HG03342 (cell line): ENCODE measurements around the gene CCT5.

Experiments used
- ATAC-seq: cut with Tn5 transposase; IDR thresholded peaks from one replicate; pipeline ENCODE4 v1.9.1; 2021; ENCODE audit warnings: mild to moderate bottlenecking, moderate library complexity; ENCODE audit not compliant: unreplicated experiment

The CCT5 gene

DNA sequence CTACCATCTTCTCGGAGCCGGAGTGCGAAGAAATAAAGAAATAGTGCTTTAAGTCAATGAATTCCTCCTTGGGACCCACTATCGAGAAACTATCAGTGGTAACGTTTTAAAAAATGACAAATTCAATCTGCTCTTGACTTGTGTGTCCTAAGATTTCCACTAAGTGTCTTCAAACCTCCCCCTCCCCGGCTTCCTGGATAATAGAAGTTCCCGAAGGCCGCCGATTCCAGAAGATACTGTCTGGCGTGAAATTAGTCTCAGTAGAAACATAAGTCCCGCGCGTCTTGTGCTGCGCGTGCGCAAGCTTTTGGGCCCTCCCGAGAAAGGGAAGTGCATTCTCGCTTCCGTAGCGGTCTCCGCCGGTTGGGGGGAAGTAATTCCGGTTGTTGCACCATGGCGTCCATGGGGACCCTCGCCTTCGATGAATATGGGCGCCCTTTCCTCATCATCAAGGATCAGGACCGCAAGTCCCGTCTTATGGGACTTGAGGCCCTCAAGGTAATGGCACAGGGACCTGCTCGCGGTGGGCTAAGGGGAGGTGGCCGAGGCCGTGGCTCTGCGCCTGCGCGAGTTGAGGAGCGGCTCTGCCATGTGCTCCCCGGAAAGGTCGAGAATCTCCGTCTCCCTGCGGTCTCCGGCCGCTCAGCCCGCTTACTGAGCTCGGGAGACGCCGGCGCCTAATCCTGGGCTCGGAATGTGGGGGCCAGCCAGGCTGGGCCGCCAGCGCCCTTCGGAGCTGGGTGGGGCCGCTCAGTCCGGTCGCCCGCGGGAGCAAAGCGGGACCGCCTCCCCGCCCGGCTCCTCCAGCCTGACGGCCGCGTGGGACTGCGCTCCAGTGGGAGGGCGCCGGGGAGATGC is at the start of gene CCT5:
Gene CCT5, plus strand, starts transcription at position 333 of the 858 bp plus-strand sequence. Its CDS starts 61 bp downstream, at position 394.
- ATAC-seq, result peak; percentile 80

DNA sequence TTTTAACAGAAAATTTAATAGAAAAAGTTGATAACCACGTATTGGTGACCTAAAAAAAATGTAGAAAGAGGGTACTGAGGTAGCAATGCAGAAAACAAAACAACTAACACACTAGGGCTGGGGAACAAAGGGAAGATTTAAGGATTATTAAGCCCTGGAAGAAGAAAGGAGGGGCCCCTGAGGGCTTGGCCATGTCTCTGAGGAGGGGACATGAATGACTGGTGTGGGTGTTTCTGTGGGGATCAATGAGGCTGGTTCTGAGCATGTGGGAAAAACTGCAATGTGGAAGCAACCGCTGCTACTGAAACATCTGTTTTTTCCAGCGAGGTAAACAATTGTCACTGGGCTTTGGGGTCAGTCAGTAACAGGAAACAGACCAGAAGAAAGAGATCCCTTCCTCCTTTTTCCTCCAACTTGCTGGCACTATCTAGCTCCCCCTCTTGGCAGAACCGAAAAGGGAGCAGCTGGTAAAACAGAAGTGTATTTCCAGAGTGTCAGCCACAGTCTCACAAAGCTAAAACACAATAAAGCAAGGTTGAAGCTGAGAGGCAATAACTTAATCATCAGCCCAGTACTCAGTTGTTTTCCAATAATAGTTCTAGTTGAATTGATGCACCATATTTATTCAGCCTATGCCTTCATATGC is 48.7 kb upstream of the CCT5 start:
- no peak for ATAC-seq

DNA sequence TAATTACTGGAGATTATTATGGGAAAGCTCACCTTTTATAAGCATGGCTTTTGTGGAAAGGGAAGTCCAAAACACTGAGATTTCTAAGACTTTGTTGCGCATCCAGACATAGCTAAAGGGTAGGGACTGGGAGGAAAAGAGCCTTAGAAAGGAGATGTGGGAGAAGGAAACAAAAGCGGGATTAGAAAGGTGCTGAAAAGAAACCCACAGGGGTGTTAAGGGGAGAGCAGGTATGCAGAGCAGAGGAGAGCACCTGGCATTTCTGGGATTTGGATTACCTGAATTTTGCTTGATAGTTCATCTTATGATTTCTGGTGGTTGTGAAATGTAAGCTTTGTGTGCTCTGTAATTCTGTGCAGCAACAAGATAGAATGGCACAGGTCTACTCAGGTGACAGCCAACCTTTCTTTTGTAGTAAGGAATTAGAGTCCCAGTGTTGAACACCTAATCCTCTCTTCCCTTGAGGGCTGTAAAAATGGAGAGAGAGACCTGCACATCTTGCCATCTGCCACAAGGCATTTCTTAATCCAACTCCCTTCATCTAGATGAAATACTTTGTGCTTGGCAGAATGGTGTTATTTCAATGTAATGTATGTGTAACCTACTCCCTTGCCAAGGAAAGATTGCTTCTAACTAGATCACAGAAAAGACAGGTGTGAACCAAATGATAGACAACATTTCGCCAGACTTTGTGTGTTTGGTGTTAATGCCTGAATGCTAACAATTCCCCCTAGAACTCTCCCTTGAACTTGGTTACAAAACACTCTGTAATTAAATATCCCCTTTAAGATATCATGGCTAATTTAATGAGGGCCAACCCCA is 47.8 kb upstream of the CCT5 start:
- ATAC-seq, result no peak

DNA sequence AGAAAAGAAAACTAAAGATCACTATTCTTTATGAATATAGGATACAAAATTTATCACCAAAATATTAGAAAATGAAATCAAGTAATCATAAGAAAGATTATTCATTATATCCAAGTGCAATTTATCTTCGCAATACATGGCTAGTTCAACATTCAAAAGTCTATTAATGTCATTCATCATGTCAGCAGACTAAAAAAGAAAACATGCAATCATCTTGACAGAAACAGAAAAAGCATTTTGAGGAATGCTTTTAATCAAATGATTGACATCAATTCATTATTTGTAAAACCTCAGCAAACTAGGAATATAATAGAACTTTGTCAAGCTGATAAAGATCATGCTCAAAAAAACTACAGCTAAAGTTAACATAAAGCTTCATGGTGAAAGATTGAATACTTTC is 41.1 kb upstream of the CCT5 start:
- ATAC-seq, result no peak

DNA sequence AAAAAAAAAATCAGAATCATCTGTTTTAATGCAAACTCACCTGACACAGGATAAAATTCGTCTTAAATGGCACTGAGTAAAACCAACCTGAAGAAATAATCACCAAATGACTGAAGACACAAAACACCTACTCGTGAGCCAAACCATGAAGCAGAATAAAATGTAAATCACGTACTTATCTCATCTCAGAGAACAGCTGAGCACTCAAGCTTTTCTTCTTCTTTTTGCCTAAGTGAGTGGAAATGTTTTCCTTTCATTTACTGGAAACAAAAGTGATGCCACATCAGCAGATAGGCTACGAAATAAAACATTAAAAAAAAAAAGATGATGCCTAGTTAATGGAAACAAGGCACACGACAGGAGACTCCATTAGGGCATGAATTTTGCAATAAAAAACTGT is 36.8 kb upstream of the CCT5 start:
- ATAC-seq, result no peak

DNA sequence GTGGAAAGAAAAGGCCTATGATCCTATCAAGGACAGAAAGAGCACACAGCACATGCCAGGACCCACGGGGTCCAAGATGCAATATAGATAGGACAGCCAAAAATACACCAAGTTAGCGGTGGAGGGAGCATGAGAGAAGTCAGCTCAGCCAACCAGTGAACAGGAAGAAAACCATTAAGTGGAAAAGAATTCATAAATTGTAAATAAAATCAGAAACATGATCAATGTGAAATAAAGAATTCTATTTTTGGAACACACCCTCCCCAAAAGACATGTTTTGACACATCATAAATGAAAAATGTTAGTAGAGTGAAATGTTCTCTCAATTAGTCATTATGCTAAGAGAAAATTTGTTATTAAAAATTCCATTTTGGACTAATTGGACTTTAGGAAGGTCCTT is 36.0 kb upstream of the CCT5 start:
- no peak for ATAC-seq

DNA sequence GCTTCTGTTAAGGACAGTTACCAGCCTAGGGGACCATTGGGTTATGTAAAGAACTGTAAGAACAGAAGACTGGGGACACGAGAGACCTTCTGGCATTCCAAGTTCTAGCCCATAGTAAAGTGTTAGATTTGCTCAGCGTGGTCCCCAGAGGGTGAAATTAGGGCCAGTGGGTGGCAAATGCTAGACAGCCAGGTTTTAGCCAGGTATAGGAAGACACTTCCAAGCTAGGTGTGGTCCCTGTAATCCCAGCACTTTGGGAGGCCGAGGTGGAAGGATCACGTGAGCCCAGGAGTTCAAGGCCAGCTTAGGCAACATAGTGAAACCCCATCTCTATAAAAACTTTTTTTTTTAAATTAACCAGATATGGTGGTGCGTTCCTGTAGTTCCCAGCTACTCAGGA is 34.7 kb upstream of the CCT5 start:
- ATAC-seq, result no peak

DNA sequence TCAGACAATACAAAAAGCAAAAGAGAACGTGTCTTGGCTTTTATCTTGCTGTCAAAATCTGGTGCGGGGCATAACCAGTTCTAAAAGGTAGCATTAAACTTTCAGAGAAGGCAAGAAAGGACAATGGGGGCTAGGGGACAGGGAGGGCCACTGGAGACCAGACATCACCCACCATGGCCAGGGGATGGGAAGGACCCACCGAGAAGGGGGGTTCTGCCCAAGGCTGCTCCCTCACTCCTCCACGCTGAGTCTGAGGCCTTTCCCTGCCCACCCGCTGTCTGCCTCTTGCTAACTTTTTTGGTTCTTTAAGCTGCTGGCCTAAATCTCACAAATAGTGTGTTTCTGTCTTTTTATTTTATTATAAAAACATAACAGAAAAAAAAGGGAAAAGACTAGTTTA is 34.0 kb upstream of the CCT5 start:
- no peak for ATAC-seq

DNA sequence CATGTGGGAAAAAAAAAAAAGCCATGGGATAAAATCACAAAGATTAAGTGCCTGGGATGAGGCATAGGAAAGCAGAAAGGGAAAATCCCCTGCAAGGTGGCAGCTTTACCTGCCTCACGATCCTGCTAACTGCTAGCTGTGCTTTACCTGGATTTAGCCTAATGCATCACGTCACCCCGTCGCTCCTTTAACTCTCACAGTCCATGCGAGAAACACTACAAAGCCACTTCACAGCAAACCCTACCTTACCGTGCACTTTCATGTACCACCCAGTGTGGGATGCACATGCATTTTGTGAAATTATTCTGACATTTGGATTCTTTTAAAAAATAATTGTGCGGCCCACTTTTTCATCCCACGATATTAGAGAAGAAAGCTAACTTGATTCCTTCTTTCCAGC is 31.4 kb upstream of the CCT5 start:
- no peak for ATAC-seq

DNA sequence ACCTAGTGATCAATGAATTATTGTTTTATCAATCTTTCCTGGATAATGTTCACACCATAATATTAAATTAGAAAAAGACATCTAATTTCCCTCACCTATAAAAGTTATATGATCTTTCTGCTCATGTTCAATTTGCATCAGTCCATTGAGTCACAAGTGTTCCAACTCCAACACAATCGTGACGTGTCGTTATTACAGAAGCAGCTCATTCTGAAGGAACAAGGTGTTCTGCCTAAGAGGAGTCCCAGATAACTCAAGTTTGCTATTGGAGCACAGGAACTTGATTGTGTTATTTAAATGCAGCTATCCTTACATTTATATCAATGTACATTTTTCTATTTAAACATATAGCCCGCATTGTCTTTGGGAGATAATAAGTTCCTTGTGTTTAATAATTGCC is 31.0 kb upstream of the CCT5 start:
- ATAC-seq, result no peak

DNA sequence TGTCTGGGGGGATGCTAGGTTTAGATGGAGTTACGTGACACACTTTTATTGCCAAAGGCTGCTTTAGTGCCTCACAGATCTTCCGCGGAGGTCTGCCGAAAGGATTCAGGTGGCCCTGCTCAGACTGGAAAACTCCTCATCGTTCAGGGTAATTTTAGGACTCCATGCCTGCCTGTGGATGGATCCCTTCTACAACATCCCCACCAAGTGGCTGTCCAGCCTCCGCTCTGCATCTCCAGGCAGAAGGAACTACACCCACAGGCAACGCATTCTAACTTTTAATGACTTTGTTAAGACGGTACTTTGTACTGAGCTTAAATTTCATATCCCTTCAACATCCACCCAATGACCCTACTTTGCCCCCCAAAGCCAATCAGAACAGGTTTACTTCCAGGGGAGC is 29.8 kb upstream of the CCT5 start:
- ATAC-seq, result no peak

DNA sequence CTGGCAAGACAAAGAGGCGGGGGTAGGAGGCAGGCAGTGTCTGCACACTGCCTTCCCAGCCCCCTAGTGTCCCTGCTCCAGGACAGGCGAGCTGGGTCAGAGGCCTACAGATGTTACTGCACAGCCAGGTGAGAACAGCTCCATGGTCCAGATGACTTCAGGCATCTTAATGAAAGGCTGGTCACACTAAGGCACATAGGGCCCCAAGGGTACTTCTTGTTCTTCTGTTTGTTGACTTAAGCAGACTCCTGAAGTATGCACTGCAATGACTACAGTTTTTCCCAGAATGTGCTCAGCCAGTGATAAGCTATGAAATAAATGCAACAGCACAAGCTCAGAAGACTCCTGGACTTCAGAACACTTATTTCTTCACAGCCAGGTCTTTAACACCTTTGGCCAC is 27.8 kb upstream of the CCT5 start:
- ATAC-seq, result no peak

DNA sequence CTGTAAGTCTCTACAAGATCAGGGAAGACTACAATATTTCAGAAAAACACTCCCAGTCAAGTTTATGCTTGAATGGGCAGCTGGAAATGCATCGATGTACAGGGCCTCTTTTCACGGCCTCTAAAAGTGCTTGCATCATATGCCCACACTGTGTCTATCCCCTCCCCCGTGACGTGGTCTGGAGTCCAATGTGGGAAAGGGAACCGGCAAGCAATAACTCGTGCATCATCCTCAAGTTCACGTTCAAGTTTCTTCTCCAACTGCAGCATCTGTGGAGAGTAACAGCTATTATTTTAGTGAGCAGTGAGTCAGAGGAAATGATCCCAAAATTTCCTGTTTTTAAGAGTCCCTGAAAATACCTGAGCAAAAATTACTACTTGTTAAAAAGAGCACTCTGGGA is 22.7 kb upstream of the CCT5 start:
- ATAC-seq, result no peak

DNA sequence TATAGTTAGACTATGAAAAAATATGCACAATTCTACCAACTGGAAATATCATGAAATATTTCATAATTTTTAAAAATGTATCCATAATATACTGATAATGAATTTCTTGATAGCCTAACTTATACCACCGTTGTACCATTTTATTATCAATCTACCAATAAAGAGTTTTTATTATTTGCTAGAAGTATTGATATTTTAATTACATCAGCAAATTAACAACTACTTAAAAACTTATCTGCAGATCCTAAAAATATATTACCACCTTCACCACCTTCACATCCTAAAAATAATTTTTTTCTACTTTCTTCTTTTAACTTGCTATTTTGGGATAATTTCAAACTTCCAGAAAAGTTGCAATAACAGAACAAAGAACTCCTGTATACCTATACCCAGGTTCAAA is 21.8 kb upstream of the CCT5 start:
- no peak for ATAC-seq

DNA sequence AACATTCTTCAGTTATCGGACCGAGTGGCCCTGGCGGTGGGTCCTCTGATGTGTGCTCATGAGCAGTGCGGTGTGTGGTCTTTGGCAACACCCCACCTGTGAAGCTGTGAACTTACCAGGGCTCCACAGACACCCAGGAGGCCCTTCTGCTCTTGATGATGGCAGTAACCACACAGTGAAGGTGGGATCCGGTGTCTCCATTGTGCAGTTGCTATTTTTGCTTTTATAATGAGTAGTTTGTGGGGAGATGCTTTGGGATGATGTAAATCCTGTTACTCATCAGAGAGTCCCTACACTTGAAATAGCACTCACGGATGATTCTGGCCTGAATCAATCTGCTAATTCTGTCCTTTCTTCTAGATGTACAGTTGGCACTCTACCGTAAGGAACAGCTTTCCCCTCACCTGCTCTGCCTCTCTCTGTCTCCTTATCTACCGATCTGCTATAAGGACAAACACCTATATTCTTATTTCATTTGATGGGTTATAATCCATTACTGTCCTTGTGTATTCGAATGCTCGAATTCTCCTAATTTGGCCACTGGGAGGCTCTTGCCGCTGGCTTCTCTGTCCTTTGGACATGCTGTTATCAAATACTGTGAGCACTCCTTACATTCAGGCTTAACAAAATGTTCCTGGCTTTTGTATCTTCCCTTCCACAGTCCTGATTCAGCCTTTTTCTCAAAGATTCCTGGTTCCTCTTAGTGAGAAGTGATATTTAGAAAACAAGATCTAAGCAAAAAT is 20.6 kb upstream of the CCT5 start:
- no peak for ATAC-seq

DNA sequence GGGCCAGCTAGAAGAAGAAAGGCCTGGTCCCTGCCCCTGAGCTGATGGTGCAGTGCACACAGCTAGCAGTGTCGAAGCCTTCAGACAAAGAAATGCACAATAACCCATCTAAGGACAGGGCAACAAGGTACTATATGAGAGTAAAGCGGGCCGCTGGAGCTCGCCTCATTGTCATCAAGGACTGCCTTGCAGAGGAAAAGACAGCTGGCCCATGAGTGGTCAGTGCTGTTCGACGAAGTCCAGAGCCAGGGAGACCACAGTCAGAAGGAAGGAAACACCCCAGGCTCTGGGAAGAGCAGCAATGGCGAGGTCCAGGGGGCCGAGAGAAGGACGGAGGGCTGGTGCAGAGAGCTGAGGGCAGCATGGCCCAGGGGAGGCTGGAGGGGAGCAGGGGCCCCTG is 17.7 kb upstream of the CCT5 start:
- ATAC-seq, result no peak

DNA sequence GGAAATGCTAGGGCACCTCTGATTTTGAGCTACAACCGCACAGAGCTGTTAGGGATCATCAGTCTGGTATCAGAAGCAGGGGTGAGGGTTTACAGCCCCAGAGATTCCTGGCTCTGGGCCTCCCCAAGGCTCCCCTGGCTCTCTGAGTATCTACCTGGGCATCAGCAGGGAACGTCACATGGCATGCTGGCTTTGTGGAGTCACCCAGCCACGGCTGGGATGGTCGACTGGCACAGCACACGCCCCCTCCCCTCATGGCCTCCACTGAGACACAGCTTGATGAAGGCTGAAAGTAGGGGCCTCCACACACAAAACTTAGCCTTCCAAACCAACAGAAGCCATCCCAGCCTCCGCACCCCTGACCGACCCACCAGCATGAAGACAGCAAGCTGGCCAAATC is 17.1 kb upstream of the CCT5 start:
- ATAC-seq, result no peak

DNA sequence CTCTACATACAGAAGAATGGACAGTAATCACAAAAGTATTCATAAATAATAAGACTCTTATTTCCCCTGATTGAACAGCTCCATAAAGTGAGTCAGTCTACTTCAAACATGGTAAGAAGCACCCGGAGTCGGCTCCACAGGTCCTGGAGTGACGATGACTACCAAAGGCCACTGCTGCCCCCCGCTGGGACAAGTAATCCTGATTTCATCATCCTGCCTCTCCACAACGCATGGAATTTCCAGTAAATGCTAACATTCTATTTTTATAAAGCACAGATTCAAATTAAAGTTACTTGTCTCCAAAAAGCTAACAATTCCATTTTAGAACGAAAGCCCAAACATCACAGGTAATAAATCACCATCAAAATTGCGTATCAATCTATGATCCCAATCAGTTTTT is 16.6 kb upstream of the CCT5 start:
- no peak for ATAC-seq

DNA sequence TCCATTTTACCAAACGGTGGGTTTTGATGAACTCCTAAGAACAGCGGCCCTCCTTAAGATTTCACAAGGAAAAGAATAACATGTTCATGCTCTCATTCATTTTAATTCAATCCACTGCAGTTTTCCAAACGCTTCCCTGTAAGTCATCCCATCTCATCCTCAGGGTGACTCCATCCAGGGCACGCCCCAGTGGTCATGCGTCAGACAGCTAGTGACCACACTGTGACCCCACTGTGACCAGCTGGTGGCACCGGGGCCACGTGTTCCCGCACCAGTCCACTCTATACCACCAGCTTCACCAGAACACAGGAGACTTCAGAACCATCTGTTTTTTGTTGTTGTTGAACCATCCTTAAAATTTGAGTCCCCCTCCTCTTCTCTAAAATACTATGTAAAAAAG is 14.7 kb upstream of the CCT5 start:
- ATAC-seq, result no peak

DNA sequence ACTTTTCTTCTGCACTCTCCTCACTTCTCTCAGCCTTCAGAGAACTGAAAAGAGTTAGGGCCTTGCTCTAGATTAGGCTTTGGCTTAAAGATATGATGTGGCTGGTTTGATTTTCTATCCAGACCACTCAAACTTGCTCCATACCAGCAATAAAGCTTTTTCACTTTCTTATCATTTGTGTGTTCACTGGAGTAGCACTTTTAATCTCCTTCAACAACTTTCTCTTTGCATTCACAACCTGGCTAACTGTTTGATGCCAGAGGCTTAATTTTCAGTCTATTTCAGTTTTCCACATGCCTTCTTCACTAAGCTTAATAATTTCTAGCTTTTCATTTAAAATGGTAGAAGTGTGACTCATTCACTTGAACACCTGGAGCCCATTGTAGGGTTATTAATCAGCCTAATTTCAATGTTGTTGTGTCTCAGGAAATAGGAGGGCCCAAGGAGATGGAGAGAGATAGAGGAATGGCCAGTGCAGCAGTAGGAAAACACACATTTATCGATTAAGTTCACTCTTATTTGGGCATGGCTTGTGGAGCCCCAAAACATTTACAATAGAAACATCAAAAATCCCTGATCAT is 6.3 kb upstream of the CCT5 start:
- no peak for ATAC-seq
